AG04450 (cell line): Measurements from ENCODE around the gene SLIT3. TPM values are rescaled to one million over a fixed set of nuclear protein-coding genes. Genes with fewer than 3 reads are reported as not detected.

Experiments used
- CTCF ChIA-PET: fragments of 300-600, 350-600 bp; formaldehyde crosslinking; extraction: SDS; loops from one replicate; lab custom pipeline; 2022; ENCODE audit warnings: antibody characterized with exemption, inconsistent platforms; lab: Charles Lee
- POLR2A ChIA-PET: fragments of 350-600 bp; formaldehyde crosslinking; extraction: SDS; loops from one replicate; lab custom pipeline; 2021; ENCODE audit warnings: antibody characterized with exemption, inconsistent platforms; lab: Yijun Ruan, JAX
- DNase-seq: peaks from one replicate; pipeline ENCODE4 v3.0.0-alpha.2; 2011; ENCODE audit warnings: low read depth, low spot score
- H3K27ac ChIP-seq: one replicate; pipeline ENCODE4 v1.5.1; 2012; ENCODE audit warnings: low read depth, low read length, control low read depth
- H3K27me3 ChIP-seq: one replicate; pipeline ENCODE4 v1.6.0; 2012; ENCODE audit warnings: low read length; ENCODE audit not compliant: control insufficient read depth, insufficient read depth
- H3K4me3 ChIP-seq: 2 replicates; pipeline ENCODE4 v1.5.1; 2011; ENCODE audit warnings: mild to moderate bottlenecking, low read depth, low read length, control low read depth
- H3K9me3 ChIP-seq: 2 replicates; pipeline ENCODE4 v1.5.1; 2012; ENCODE audit warnings: low read length; ENCODE audit not compliant: control insufficient read depth, insufficient read depth
- CTCF ChIP-seq: IDR thresholded peaks from 2 replicates; pipeline ENCODE4 v1.5.1; 2011; ENCODE audit warnings: low read depth, low read length, control low read depth, inconsistent platforms
- polyA plus RNA-seq: library from polyadenylated mRNA; depleted of rRNA; stranded (reverse); fragments of >200 nt; gene quantifications from 2 replicates; pipeline ENCODE4 v1.2.3, GENCODE V29; 2011

Gene SLIT3
- polyA plus RNA-seq, 1 experiment = 0.26 TPM

GRCh38 chr5:168916266-168916665 lies 384.7 kb downstream of the SLIT3 start:
- no peak overlapping the region for H3K27ac ChIP-seq
- CTCF ChIA-PET = interaction anchor here (0.6 kb wide), 1 partner anchor 26 kb away, joined by 3 read pairs; no protein-coding TSS in a partner anchor
- no peak for DNase-seq
- POLR2A ChIA-PET = no interaction called here
- no peak for TF ChIP-seq CTCF
- no peaks in the 10 kb centered on the region for H3K27me3 ChIP-seq
- no peak overlapping the region for H3K4me3 ChIP-seq
- H3K9me3 ChIP-seq = no peaks in the 10 kb centered on the region

- Histone ChIP-seq H3K27me3 (no peaks in the 10 kb centered on the region), H3K4me3 (no peak overlapping the region), H3K9me3 (no peaks in the 10 kb centered on the region), H3K27ac (no peak overlapping the region)
- CTCF ChIA-PET = no interaction called here
- no peak for TF ChIP-seq CTCF
- DNase-seq = no peak
- POLR2A ChIA-PET = no interaction called here
Measured at GRCh38 chr5:168914491-168914890, 386.4 kb downstream of the SLIT3 start.

- DNase-seq = no peak
- CTCF ChIA-PET = no interaction called here
- no peak overlapping the region for H3K27ac ChIP-seq
Measured at GRCh38 chr5:168910874-168911273, 390.1 kb downstream of the SLIT3 start.

GRCh38 chr5:168908207-168908606 lies 392.7 kb downstream of the SLIT3 start:
- no peaks in the 10 kb centered on the region for H3K27me3 ChIP-seq
- TF ChIP-seq CTCF = no peak
- H3K4me3 ChIP-seq = no peak overlapping the region
- POLR2A ChIA-PET = no interaction called here
- CTCF ChIA-PET = no interaction called here
- DNase-seq = no peak
- H3K27ac ChIP-seq = no peak overlapping the region
- H3K9me3 ChIP-seq = no peaks in the 10 kb centered on the region

More at GRCh38 chr5:168910874-168911273, 390.1 kb downstream of the SLIT3 start:
- Histone ChIP-seq H3K9me3 (no peaks in the 10 kb centered on the region), H3K27me3 (no peaks in the 10 kb centered on the region), H3K4me3 (no peak overlapping the region)
- TF ChIP-seq CTCF = no peak
- POLR2A ChIA-PET = no interaction called here

- POLR2A ChIA-PET = no interaction called here
- TF ChIP-seq CTCF = no peak
- Histone ChIP-seq H3K27me3 (no peaks in the 10 kb centered on the region), H3K4me3 (no peak overlapping the region), H3K9me3 (no peaks in the 10 kb centered on the region), H3K27ac (no peak overlapping the region)
- DNase-seq = no peak
- CTCF ChIA-PET = no interaction called here
Measured at GRCh38 chr5:168903061-168903460, 397.9 kb downstream of the SLIT3 start.
